ENCODE measurements around the gene SEMA4D.

GRCh38 chr9:89377411-89377810 is 120.5 kb downstream of the SEMA4D start:
- TF ChIP-seq CTCF (conservative IDR thresholded peaks at IDR 0.05), result no peak
- no peak for TF ChIP-seq EZH2 (IDR thresholded peaks at IDR 0.05; ENCODE audit: low read depth)

All from PC-9 (cell line).